Duodenal mucosa (tissue), 2 donors: ENCODE results near the gene SEMA6C.

Experiments
- H3K27ac ChIP-seq: one replicate; pipeline ENCODE4 v1.7.0; 2013; ENCODE audit warnings: low read depth, low read length
- H3K27me3 ChIP-seq, 2 donors: one replicate each; pipeline ENCODE4 v1.7.0; 2013; ENCODE audit warnings: low read length in 2 of 2, control low read depth in 1 of 2; ENCODE audit not compliant: insufficient read depth in 2 of 2, control insufficient read depth in 1 of 2
- H3K36me3 ChIP-seq, 2 donors: one replicate each; pipeline ENCODE4 v1.7.0; 2013; ENCODE audit warnings: low read length in 2 of 2, control low read depth in 1 of 2; ENCODE audit not compliant: insufficient read depth in 2 of 2, control insufficient read depth in 1 of 2
- H3K4me1 ChIP-seq, 2 donors: one replicate each; pipeline ENCODE4 v1.7.0; 2013; ENCODE audit warnings: low read length in 2 of 2, control low read depth in 1 of 2; ENCODE audit not compliant: insufficient read depth in 2 of 2, control insufficient read depth in 1 of 2
- H3K4me3 ChIP-seq, 2 donors: one replicate each; pipeline ENCODE4 v1.7.0; 2013; ENCODE audit warnings: low read length in 2 of 2, low read depth in 1 of 2
- H3K9ac ChIP-seq, 2 donors: one replicate each; pipeline ENCODE4 v1.7.0; 2013; ENCODE audit warnings: low read length in 2 of 2, low read depth in 1 of 2
- H3K9me3 ChIP-seq, 2 donors: one replicate each; pipeline ENCODE4 v1.7.0; 2013; ENCODE audit warnings: low read length in 2 of 2, control low read depth in 1 of 2; ENCODE audit not compliant: control insufficient read depth in 1 of 2

The SEMA6C gene

DNA sequence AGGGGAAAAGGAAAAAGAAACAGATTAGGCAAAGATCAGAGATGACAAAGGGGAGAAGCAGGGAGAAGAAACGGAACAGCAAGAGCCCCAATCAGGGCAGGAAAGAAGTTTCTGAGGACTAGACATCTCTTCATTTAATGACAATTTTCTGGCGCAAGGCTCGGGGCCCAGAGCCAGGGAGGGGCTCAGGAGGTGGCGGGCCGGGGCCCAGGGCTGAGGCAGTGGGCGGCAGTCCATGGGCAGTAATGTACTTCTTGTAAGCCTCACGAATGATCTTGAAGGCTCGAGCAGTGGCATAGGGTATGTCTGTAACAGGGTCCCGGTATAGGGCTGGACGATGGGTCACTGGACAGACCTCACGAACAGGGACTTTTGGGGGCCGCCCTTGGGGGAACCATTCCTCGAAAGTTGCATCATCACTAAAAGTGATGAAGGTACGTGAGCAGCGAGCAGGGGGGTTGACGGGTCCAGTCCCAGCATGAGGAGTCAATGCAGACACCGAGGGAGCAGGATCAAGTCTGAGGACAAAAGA, 30.1 kb upstream of the SEMA6C start:
- no peak overlapping the region for H3K9ac ChIP-seq
- H3K9me3 ChIP-seq, result no peaks in the 10 kb centered on the region
- H3K4me3 ChIP-seq, result no peak overlapping the region
- H3K27ac ChIP-seq, result no peak overlapping the region
- no peaks in the 10 kb centered on the region for H3K27me3 ChIP-seq
- peaks cover 24 to 81% of the 10 kb centered on the region in 2 donors for H3K36me3 ChIP-seq
- no peaks in the 10 kb centered on the region for H3K4me1 ChIP-seq

GRCh38 chr1:151175863-151176262, 29.4 kb upstream of the SEMA6C start, which contains the start of gene TMOD4:
Gene TMOD4 (minus strand): TSS chr1:151175981. CDS start chr1:151174875, 1,106 bp downstream.
- H3K36me3 ChIP-seq, result peaks cover 21 to 80% of the 10 kb centered on the region in 2 donors
- H3K27ac ChIP-seq, result no peak within 1 kb of the TSS
- H3K4me1 ChIP-seq, result no peaks in the 10 kb centered on the region
- no peak within 1 kb of the TSS for H3K4me3 ChIP-seq
- no peak within 1 kb of the TSS for H3K9ac ChIP-seq
- no peaks in the 10 kb centered on the region for H3K9me3 ChIP-seq
- H3K27me3 ChIP-seq, result no peaks in the 10 kb centered on the region

- H3K4me3 ChIP-seq, result no peak overlapping the region
- H3K9me3 ChIP-seq, result no peaks in the 10 kb centered on the region
- H3K4me1 ChIP-seq, result no peaks in the 10 kb centered on the region
- H3K27me3 ChIP-seq, result no peaks in the 10 kb centered on the region
- H3K9ac ChIP-seq, result no peak overlapping the region
- H3K27ac ChIP-seq, result no peak overlapping the region
- peaks cover 21 to 80% of the 10 kb centered on the region in 2 donors for H3K36me3 ChIP-seq
Measured at GRCh38 chr1:151175041-151175741, 28.8 kb upstream of the SEMA6C start.

DNA sequence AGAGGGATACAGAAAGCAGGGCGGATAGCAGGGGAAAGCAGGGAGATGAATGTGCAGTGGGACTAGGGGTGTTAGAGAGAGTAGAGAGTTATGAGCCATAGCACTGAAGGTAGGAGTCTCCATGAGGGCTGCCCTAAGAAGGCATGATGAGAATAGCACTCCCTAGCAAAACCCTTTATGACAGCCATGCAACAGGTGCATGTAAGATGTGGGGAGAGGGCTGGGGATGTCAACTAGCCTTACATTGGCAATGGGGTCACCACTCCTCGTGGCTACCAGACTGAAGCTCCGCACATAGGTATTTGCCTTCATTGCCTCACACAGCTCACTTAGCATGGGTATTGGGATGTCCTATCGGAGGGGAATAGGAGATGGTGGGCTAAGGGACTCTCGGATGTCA, 24.8 kb upstream of the SEMA6C start:
- H3K36me3 ChIP-seq, result peaks cover 17 to 63% of the 10 kb centered on the region in 2 donors

DNA sequence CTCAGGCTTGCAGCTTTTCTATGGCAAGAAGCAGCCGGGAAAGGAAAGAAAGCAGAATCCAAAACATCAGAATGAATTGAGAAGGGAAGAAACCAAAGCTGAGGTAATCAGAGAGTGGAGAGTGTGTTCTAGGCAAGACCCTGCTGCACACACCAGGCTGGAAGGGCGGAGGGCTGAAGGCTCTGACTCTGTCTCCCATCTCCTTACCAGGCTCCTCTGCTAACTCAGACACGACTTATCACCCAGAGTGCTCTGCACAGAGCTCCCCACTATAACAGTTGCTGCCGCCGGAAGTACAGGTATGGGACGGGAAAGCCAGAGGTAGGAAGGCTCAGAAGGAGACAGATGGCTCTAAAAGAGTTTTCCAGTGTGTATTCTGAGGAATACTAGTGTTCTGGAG, 20.7 kb upstream of the SEMA6C start:
- H3K4me1 ChIP-seq, result peaks cover 22 to 23% of the 10 kb centered on the region in 2 donors
- H3K9me3 ChIP-seq, result no peaks in the 10 kb centered on the region
- no peak overlapping the region for H3K27ac ChIP-seq
- H3K27me3 ChIP-seq, result no peaks in the 10 kb centered on the region
- H3K9ac ChIP-seq, result peak overlapping the region in 1 of 2 donors; percentile 81
- H3K36me3 ChIP-seq, result peaks cover 3 to 35% of the 10 kb centered on the region in 2 donors
- peak overlapping the region; percentile 97 to 98 for H3K4me3 ChIP-seq

More for the DNA sequence above, 24.8 kb upstream of the SEMA6C start:
- H3K9me3 ChIP-seq, result no peaks in the 10 kb centered on the region
- peaks cover 8 to 9% of the 10 kb centered on the region in 2 donors for H3K4me1 ChIP-seq
- H3K4me3 ChIP-seq, result no peak overlapping the region
- H3K27ac ChIP-seq, result no peak overlapping the region
- H3K9ac ChIP-seq, result no peak overlapping the region
- no peaks in the 10 kb centered on the region for H3K27me3 ChIP-seq

GRCh38 chr1:151166505-151166956, 20.1 kb upstream of the SEMA6C start:
- Histone ChIP-seq H3K36me3 (peaks cover 3 to 38% of the 10 kb centered on the region in 2 donors), H3K4me1 (peaks cover 22 to 23% of the 10 kb centered on the region in 2 donors), H3K9me3 (no peaks in the 10 kb centered on the region)

GRCh38 chr1:151165738-151166504, 19.5 kb upstream of the SEMA6C start, which contains the start of the genes LYSMD1 and SCNM1:
Gene LYSMD1 (minus strand): TSS chr1:151165902. CDS start chr1:151165258, 644 bp downstream.
Gene SCNM1 (plus strand): TSS chr1:151166144. CDS start chr1:151166153, 9 bp downstream.
- peak within 1 kb of the TSS; percentile 81 to 90 for H3K9ac ChIP-seq
- H3K27me3 ChIP-seq, result no peaks in the 10 kb centered on the region
- H3K4me3 ChIP-seq, result peak within 1 kb of the TSS; percentile 97 to 98
- H3K9me3 ChIP-seq, result no peaks in the 10 kb centered on the region
- peaks cover 22 to 23% of the 10 kb centered on the region in 2 donors for H3K4me1 ChIP-seq
- peaks cover 3 to 35% of the 10 kb centered on the region in 2 donors for H3K36me3 ChIP-seq
- peak within 1 kb of the TSS; percentile 77 for H3K27ac ChIP-seq

More at GRCh38 chr1:151166505-151166956, 20.1 kb upstream of the SEMA6C start:
- Histone ChIP-seq H3K9ac (peak overlapping the region; percentile 81 to 88), H3K4me3 (peak overlapping the region; percentile 97 to 98), H3K27me3 (no peaks in the 10 kb centered on the region), H3K27ac (no peak overlapping the region)

- H3K27ac ChIP-seq, result peak overlapping the region; percentile 77
- no peaks in the 10 kb centered on the region for H3K27me3 ChIP-seq
- H3K4me3 ChIP-seq, result peak overlapping the region; percentile 97 to 98
- H3K4me1 ChIP-seq, result peaks cover 22 to 23% of the 10 kb centered on the region in 2 donors
- no peaks in the 10 kb centered on the region for H3K9me3 ChIP-seq
- H3K9ac ChIP-seq, result peak overlapping the region; percentile 81 to 90
- H3K36me3 ChIP-seq, result peaks cover 9 to 35% of the 10 kb centered on the region in 2 donors
Measured at GRCh38 chr1:151165281-151165737, 18.9 kb upstream of the SEMA6C start.

- Histone ChIP-seq H3K9me3 (no peaks in the 10 kb centered on the region), H3K27ac (peak overlapping the region; percentile 77), H3K27me3 (no peaks in the 10 kb centered on the region), H3K36me3 (peaks cover 11 to 31% of the 10 kb centered on the region in 2 donors), H3K4me3 (peak overlapping the region; percentile 97 to 98), H3K4me1 (peaks cover 22 to 23% of the 10 kb centered on the region in 2 donors), H3K9ac (peak overlapping the region; percentile 81 to 90)
Measured at GRCh38 chr1:151164732-151165280, 18.4 kb upstream of the SEMA6C start.
